ENCODE measurements around the gene MAMDC4.
A peak's percentile ranks its signal among the peaks of the same experiment; 100 is the strongest.
"Not testable (repeated sequence)": the region's sequence is repeated elsewhere in the genome, so short reads cannot be mapped to it uniquely, and the experiment has no call there.

Gene MAMDC4

GRCh38 chr9:136843801-136844740 lies 8.1 kb upstream of the MAMDC4 start:
- not testable (repeated sequence) for H3K4me3 ChIP-seq (ENCODE audit: low read depth, low read length)

GRCh38 chr9:136844761-136845464 lies 7.2 kb upstream of the MAMDC4 start:
- no peak for TF ChIP-seq CTCF (IDR thresholded peaks at IDR 0.05; ENCODE audit: borderline replicate concordance, insufficient read depth, low read depth, low read length)
- H3K4me3 ChIP-seq (ENCODE audit: low read depth, low read length), result no peak overlapping the region

More at GRCh38 chr9:136843801-136844740, 8.1 kb upstream of the MAMDC4 start:
- TF ChIP-seq CTCF (IDR thresholded peaks at IDR 0.05; ENCODE audit: borderline replicate concordance, insufficient read depth, low read depth, low read length), result peak; percentile 59

- no peak for TF ChIP-seq CTCF (IDR thresholded peaks at IDR 0.05; ENCODE audit: borderline replicate concordance, insufficient read depth, low read depth, low read length)
- H3K4me3 ChIP-seq (ENCODE audit: low read depth, low read length), result no peak overlapping the region
Measured at GRCh38 chr9:136845465-136846260, 6.5 kb upstream of the MAMDC4 start.

DNA sequence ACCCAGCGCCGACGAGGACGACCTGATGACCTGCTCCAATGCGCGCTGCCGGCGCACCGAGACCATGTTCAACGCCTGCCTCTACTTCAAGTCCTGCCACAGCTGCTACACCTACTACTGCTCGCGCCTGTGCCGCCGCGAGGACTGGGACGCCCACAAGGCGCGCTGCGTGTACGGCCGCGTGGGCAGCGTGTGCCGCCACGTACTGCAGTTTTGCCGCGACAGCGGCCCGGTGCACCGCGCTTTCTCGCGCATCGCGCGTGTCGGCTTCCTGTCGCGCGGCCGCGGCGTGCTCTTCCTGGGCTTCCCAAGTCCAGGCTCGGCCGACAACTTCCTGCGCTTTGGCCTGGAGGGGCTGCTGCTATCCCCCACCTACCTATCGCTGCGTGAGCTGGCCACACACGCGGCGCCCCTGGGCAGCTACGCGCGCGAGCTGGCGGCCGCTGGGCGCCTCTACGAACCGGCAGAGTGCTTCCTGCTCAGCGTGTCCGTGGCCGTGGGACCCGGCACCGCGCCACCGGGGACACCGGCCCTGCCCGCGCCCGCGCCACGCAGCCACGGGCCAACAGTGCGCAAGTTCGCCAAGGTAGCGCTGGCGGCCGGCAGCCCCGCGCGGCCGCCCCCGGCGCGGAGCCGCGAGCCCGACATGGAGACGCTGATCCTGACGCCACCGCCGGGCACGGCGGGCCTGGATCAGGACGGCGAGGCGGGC lies 5.6 kb upstream of the MAMDC4 start:
- no peak overlapping the region for H3K4me3 ChIP-seq (ENCODE audit: low read depth, low read length)
- no peak for TF ChIP-seq CTCF (IDR thresholded peaks at IDR 0.05; ENCODE audit: borderline replicate concordance, insufficient read depth, low read depth, low read length)

GRCh38 chr9:136847088-136847825 lies 4.9 kb upstream of the MAMDC4 start:
- no peak for TF ChIP-seq CTCF (IDR thresholded peaks at IDR 0.05; ENCODE audit: borderline replicate concordance, insufficient read depth, low read depth, low read length)
- H3K4me3 ChIP-seq (ENCODE audit: low read depth, low read length), result peak overlapping the region; percentile 64
